Left ventricle myocardium inferior (tissue), 1 donor: ENCODE measurements around the gene SLC4A2. TPM values are rescaled to one million over a fixed set of nuclear protein-coding genes. Genes with fewer than 3 reads are reported as not detected.

Experiments used
- DNase-seq: peaks from one replicate; pipeline ENCODE4 v3.0.0-alpha.2; 2020
- H3K27ac ChIP-seq: fragments of 200-600 bp; replicated peaks from 2 replicates; pipeline ENCODE4 v1.8.0; 2021
- H3K27me3 ChIP-seq: fragments of 200-600 bp; 2 replicates; pipeline ENCODE4 v1.8.0; 2021; ENCODE audit warnings: low read depth
- H3K36me3 ChIP-seq: fragments of 200-600 bp; 2 replicates; pipeline ENCODE4 v1.8.0; 2021
- H3K4me1 ChIP-seq: fragments of 200-600 bp; 2 replicates; pipeline ENCODE4 v1.8.0; 2021
- H3K4me3 ChIP-seq: fragments of 200-600 bp; 2 replicates; pipeline ENCODE4 v1.8.0; 2021; ENCODE audit warnings: mild to moderate bottlenecking, moderate library complexity
- H3K9me3 ChIP-seq: fragments of 200-600 bp; replicated peaks from 2 replicates; pipeline ENCODE4 v1.8.0; 2021
- CTCF ChIP-seq: fragments of 200-600 bp; IDR thresholded peaks from 2 replicates; pipeline ENCODE4 v1.8.0; 2021; ENCODE audit warnings: antibody characterized with exemption, mild to moderate bottlenecking, borderline replicate concordance
- intact Hi-C: fragments of 100-400 bp; cut with micrococcal nuclease; formaldehyde crosslinking; loops from one replicate; pipeline ENCODE4 v1.11.0; 2022
- total RNA-seq: library from RNA; stranded (reverse); fragmentation: NEBNext Ultra II Directional; extraction: Animal tissue kit (Norgen Biotek cat#: 25700); gene quantifications from one replicate; pipeline ENCODE4 v1.2.1, GENCODE V29; 2021
- donor health status: DM: no; HTN: yes; CAD: no; lungs with severe emphysema.

SLC4A2 gene
- total RNA-seq, 1 donor from 2014 or later: 62.9 TPM

- intact Hi-C loops: no loop called here
- Histone ChIP-seq H3K4me1 (no peaks in the 10 kb centered on the region), H3K27ac (no peak overlapping the region), H3K9me3 (no peaks in the 10 kb centered on the region), H3K27me3 (no peaks in the 10 kb centered on the region), H3K36me3 (peaks cover 100% of the 10 kb centered on the region), H3K4me3 (no peak overlapping the region)
- no peak for DNase-seq
- no peak for TF ChIP-seq CTCF
Observed at GRCh38 chr7:151070574-151070960, 11.2 kb downstream of the SLC4A2 start.

DNA sequence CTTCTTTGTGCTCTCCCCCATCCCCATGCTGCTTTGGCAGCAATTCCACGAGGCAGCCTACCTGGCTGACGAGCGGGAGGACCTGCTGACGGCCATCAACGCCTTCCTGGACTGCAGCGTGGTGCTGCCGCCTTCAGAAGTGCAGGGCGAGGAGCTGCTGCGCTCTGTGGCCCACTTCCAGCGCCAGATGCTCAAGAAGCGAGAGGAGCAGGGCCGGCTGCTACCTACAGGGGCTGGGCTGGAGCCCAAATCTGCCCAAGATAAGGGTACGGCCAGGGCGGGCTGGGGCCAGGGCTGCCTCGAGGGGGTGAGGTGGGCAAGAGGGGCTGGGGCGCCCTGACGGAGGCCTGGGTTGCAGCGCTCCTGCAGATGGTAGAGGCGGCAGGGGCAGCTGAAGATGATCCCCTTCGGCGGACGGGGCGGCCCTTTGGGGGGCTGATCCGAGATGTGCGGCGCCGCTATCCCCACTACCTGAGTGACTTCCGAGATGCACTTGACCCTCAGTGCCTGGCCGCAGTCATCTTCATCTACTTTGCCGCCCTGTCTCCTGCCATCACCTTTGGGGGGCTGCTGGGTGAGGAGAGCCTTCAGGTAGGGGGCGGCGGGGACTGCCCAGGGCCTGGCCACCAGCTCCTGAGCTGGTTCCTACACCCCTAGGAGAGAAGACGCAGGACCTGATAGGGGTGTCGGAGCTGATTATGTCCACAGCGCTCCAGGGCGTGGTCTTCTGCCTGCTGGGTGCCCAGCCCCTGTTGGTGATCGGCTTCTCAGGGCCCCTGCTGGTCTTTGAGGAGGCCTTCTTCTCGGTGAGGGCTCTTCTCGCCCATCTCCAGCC, 11.9 kb downstream of the SLC4A2 start:
- no peaks in the 10 kb centered on the region for H3K4me1 ChIP-seq
- DNase-seq: no peak
- peaks cover 100% of the 10 kb centered on the region for H3K36me3 ChIP-seq
- intact Hi-C loops: no loop called here
- H3K27me3 ChIP-seq: no peaks in the 10 kb centered on the region
- no peaks in the 10 kb centered on the region for H3K9me3 ChIP-seq
- no peak overlapping the region for H3K27ac ChIP-seq
- H3K4me3 ChIP-seq: no peak overlapping the region
- no peak for TF ChIP-seq CTCF

GRCh38 chr7:151073990-151074389, 14.6 kb downstream of the SLC4A2 start:
- H3K4me1 ChIP-seq: peaks cover 25% of the 10 kb centered on the region
- no peak overlapping the region for H3K4me3 ChIP-seq
- DNase-seq: no peak
- TF ChIP-seq CTCF: no peak
- H3K36me3 ChIP-seq: peaks cover 73% of the 10 kb centered on the region
- no peaks in the 10 kb centered on the region for H3K27me3 ChIP-seq
- no peak overlapping the region for H3K27ac ChIP-seq
- intact Hi-C loops: no loop called here
- H3K9me3 ChIP-seq: no peaks in the 10 kb centered on the region

GRCh38 chr7:151074817-151075661, 15.7 kb downstream of the SLC4A2 start:
- Histone ChIP-seq H3K4me3 (no peak overlapping the region), H3K27ac (no peak overlapping the region), H3K9me3 (no peaks in the 10 kb centered on the region), H3K4me1 (peaks cover 36% of the 10 kb centered on the region), H3K27me3 (no peaks in the 10 kb centered on the region), H3K36me3 (peaks cover 63% of the 10 kb centered on the region)
- DNase-seq: no peak
- TF ChIP-seq CTCF: no peak
- intact Hi-C loops: no loop called here

DNA sequence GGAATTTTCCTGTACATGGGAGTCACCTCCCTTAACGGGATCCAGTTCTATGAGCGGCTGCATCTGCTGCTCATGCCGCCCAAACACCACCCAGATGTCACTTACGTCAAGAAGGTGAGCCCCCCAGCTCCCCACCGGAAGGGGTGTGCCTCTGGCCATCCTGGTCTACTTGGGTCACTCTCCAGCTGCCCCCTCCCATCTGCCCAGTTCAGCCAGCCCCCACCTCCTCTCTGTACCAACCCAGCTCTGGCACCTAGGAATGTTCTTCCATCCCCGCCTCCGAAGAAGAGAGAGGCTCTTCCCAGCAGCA, 16.2 kb downstream of the SLC4A2 start:
- TF ChIP-seq CTCF: no peak
- no peaks in the 10 kb centered on the region for H3K27me3 ChIP-seq
- intact Hi-C loops: no loop called here
- no peak overlapping the region for H3K4me3 ChIP-seq
- H3K27ac ChIP-seq: no peak overlapping the region
- H3K9me3 ChIP-seq: no peaks in the 10 kb centered on the region
- H3K36me3 ChIP-seq: peaks cover 57% of the 10 kb centered on the region
- H3K4me1 ChIP-seq: peaks cover 41% of the 10 kb centered on the region
- no peak for DNase-seq
